ENCODE results near the gene MVP.
A peak's percentile ranks its signal among the peaks of the same experiment; 100 is the strongest.

Gene MVP

DNA sequence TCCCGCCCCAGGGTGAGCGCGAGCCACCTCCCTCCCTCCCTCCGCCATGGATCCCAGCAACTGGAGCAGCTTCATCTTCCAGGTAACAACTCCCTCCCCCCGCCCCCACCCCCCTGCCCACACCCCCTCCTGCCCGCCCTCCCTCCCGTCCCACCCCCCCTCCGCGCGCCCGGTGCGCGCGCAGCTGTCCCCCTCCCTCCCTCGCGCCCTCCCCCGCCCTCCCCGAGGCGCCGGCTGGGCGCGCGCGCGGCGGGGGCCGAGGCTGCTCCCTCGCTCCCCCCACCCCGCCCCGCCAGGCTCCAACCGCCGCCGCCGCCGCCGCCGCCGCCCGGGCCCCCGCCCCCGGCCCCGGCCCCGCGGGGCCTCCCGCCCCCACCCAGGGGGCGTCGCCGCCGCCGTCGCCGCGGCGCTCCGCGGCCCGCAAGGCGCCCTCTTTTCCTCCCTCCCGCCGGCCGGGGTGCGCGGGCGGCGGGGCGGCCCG is 14.1 kb upstream of the MVP start, which contains the start of gene MAZ:
MAZ (plus strand) TSS at position 431 of the 481 bp plus-strand sequence. CDS start 173 bp downstream, outside the sequence.
- peak within 1 kb of the TSS; percentile 97 for H3K4me2 ChIP-seq (ENCODE audit: low read length)
- peaks cover 28% of the 10 kb centered on the region for H3K79me2 ChIP-seq (ENCODE audit: low read length)
- H3K36me3 ChIP-seq (replicated peaks; ENCODE audit: low read depth, low read length): peaks cover 59% of the 10 kb centered on the region
- H3K4me3 ChIP-seq (ENCODE audit: low read length): peak within 1 kb of the TSS; percentile 84
- no peaks in the 10 kb centered on the region for H3K9me3 ChIP-seq (ENCODE audit: insufficient read depth, low read length)
- H3K27me3 ChIP-seq (ENCODE audit: low read depth, low read length): no peaks in the 10 kb centered on the region
- peak within 1 kb of the TSS; percentile 87 for H3K27ac ChIP-seq (ENCODE audit: low read length)
- peak within 1 kb of the TSS; percentile 98 for H3K9ac ChIP-seq (ENCODE audit: low read length)
- H4K20me1 ChIP-seq (ENCODE audit: insufficient read depth, low read length): peaks cover 25% of the 10 kb centered on the region
- peaks cover 57% of the 10 kb centered on the region for H3K4me1 ChIP-seq (ENCODE audit: low read length)
- TF ChIP-seq EZH2phosphoT487 (IDR thresholded peaks at IDR 0.05; ENCODE audit: low read depth): no peak
- TF ChIP-seq, protein P1, sequence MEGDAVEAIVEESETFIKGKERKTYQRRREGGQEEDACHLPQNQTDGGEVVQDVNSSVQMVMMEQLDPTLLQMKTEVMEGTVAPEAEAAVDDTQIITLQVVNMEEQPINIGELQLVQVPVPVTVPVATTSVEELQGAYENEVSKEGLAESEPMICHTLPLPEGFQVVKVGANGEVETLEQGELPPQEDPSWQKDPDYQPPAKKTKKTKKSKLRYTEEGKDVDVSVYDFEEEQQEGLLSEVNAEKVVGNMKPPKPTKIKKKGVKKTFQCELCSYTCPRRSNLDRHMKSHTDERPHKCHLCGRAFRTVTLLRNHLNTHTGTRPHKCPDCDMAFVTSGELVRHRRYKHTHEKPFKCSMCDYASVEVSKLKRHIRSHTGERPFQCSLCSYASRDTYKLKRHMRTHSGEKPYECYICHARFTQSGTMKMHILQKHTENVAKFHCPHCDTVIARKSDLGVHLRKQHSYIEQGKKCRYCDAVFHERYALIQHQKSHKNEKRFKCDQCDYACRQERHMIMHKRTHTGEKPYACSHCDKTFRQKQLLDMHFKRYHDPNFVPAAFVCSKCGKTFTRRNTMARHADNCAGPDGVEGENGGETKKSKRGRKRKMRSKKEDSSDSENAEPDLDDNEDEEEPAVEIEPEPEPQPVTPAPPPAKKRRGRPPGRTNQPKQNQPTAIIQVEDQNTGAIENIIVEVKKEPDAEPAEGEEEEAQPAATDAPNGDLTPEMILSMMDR (IDR thresholded peaks at IDR 0.05; ENCODE audit: low read depth, low read length): no peak
- H2AFZ ChIP-seq (ENCODE audit: low read depth, low read length): no peak within 1 kb of the TSS

DNA sequence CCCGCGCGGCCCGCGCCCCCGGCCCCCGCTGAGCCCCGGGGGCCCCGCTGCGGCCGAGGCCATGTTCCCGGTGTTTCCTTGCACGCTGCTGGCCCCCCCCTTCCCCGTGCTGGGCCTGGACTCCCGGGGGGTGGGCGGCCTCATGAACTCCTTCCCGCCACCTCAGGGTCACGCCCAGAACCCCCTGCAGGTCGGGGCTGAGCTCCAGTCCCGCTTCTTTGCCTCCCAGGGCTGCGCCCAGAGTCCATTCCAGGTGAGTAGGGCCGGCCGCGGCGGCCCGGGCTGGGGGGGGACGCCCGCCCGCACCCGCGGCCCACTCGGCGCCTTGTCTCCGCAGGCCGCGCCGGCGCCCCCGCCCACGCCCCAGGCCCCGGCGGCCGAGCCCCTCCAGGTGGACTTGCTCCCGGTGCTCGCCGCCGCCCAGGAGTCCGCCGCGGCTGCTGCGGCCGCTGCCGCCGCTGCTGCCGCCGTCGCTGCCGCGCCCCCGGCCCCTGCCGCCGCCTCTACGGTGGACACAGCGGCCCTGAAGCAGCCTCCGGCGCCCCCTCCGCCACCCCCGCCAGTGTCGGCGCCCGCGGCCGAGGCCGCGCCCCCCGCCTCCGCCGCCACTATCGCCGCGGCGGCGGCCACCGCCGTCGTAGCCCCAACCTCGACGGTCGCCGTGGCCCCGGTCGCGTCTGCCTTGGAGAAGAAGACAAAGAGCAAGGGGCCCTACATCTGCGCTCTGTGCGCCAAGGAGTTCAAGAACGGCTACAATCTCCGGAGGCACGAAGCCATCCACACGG is 13.4 kb upstream of the MVP start:
- H4K20me1 ChIP-seq (ENCODE audit: insufficient read depth, low read length): peaks cover 25% of the 10 kb centered on the region
- peak overlapping the region; percentile 98 for H3K9ac ChIP-seq (ENCODE audit: low read length)
- peak overlapping the region; percentile 87 for H3K27ac ChIP-seq (ENCODE audit: low read length)
- H2AFZ ChIP-seq (ENCODE audit: low read depth, low read length): no peak overlapping the region
- no peaks in the 10 kb centered on the region for H3K27me3 ChIP-seq (ENCODE audit: low read depth, low read length)
- peaks cover 64% of the 10 kb centered on the region for H3K4me1 ChIP-seq (ENCODE audit: low read length)
- H3K4me2 ChIP-seq (ENCODE audit: low read length): peak overlapping the region; percentile 97
- peaks cover 52% of the 10 kb centered on the region for H3K36me3 ChIP-seq (replicated peaks; ENCODE audit: low read depth, low read length)
- peaks cover 28% of the 10 kb centered on the region for H3K79me2 ChIP-seq (ENCODE audit: low read length)
- no peaks in the 10 kb centered on the region for H3K9me3 ChIP-seq (ENCODE audit: insufficient read depth, low read length)
- H3K4me3 ChIP-seq (ENCODE audit: low read length): peak overlapping the region; percentile 84
- TF ChIP-seq, protein P1 (IDR thresholded peaks at IDR 0.05; ENCODE audit: low read depth, low read length): no peak
- TF ChIP-seq EZH2phosphoT487 (IDR thresholded peaks at IDR 0.05; ENCODE audit: low read depth): no peak

DNA sequence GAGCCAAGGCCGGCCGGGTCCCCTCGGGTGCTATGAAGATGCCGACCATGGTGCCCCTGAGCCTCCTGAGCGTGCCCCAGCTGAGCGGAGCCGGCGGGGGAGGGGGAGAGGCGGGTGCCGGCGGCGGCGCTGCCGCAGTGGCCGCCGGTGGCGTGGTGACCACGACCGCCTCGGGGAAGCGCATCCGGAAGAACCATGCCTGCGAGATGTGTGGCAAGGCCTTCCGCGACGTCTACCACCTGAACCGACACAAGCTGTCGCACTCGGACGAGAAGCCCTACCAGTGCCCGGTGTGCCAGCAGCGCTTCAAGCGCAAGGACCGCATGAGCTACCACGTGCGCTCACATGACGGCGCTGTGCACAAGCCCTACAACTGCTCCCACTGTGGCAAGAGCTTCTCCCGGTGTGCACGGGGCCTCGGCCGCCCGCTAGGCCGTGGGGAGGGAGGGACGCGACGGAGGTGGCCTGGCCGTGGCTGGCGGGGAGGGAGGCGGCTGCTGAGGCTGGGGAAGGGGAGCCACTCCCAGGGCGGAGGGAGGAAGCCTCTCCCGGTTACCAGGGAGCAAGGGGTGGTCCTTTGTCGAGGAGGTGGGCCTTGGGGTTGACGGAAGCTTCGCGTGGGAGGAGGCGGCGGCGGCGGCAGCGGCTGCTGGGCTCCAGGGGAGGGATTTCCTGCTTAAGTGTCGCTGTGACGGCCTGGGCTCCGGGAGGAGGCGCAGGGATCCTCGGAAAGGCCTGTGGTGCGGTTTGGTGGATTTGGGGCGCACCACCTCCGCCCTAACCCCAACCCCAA is 12.6 kb upstream of the MVP start:
- Histone ChIP-seq H3K36me3 (replicated peaks; ENCODE audit: low read depth, low read length) (peaks cover 52% of the 10 kb centered on the region), H2AFZ (ENCODE audit: low read depth, low read length) (no peak overlapping the region), H3K27ac (ENCODE audit: low read length) (peak overlapping the region; percentile 70), H3K9ac (ENCODE audit: low read length) (peak overlapping the region; percentile 98), H3K4me3 (ENCODE audit: low read length) (peak overlapping the region; percentile 84), H3K4me2 (ENCODE audit: low read length) (peak overlapping the region; percentile 97), H3K27me3 (ENCODE audit: low read depth, low read length) (no peaks in the 10 kb centered on the region), H3K79me2 (ENCODE audit: low read length) (peaks cover 28% of the 10 kb centered on the region), H3K9me3 (ENCODE audit: insufficient read depth, low read length) (no peaks in the 10 kb centered on the region), H3K4me1 (ENCODE audit: low read length) (peaks cover 64% of the 10 kb centered on the region), H4K20me1 (ENCODE audit: insufficient read depth, low read length) (peaks cover 25% of the 10 kb centered on the region)
- no peak for TF ChIP-seq EZH2phosphoT487 (IDR thresholded peaks at IDR 0.05; ENCODE audit: low read depth)
- TF ChIP-seq, protein P1 (IDR thresholded peaks at IDR 0.05; ENCODE audit: low read depth, low read length): peak; percentile 45
